HG02885 (cell line): ENCODE results near the gene UBE3D.
A peak's percentile ranks its signal among the peaks of the same experiment; 100 is the strongest.

Experiments used
- ATAC-seq: cut with Tn5 transposase; IDR thresholded peaks from one replicate; pipeline ENCODE4 v1.9.1; 2021; ENCODE audit warnings: mild to moderate bottlenecking; ENCODE audit not compliant: unreplicated experiment, poor library complexity

Gene UBE3D, protein sequence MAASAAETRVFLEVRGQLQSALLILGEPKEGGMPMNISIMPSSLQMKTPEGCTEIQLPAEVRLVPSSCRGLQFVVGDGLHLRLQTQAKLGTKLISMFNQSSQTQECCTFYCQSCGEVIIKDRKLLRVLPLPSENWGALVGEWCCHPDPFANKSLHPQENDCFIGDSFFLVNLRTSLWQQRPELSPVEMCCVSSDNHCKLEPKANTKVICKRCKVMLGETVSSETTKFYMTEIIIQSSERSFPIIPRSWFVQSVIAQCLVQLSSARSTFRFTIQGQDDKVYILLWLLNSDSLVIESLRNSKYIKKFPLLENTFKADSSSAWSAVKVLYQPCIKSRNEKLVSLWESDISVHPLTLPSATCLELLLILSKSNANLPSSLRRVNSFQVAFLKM

DNA sequence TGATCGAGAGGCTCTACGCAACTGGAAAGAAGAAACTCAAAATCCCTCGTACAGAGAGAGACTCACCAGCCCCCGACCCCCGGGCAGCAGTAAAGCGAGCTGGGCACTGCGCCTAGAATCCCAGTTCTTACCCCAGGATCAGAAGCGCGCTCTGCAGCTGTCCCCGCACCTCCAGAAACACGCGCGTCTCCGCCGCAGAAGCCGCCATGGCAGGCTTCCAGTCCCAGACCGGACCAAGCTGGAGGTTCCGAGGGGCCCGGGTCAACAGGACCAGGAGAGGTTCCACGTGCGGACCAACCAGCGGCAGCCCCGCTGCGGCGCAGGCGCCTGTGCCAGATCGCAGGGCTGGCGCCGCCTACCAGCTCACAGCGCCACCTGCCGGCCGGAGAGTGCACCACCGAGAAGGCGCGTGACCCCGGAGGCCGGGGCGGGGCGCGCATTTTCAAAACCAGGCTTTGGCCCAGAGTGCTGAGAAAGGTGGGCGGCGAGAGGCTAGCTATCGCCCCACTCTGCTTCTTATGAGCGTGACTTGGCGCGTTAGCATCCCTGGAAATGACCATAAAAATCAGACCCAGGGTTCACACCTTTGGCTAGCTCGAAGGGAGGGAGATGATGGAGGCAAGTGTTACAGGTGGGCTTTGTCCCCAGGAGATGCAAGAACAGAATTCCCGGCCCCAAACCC lies at the start of gene UBE3D:
Gene UBE3D, minus strand, starts transcription at position 331 of the 682 bp plus-strand sequence. Its CDS starts 123 bp downstream, at position 208.
- peak; percentile 68 for ATAC-seq

DNA sequence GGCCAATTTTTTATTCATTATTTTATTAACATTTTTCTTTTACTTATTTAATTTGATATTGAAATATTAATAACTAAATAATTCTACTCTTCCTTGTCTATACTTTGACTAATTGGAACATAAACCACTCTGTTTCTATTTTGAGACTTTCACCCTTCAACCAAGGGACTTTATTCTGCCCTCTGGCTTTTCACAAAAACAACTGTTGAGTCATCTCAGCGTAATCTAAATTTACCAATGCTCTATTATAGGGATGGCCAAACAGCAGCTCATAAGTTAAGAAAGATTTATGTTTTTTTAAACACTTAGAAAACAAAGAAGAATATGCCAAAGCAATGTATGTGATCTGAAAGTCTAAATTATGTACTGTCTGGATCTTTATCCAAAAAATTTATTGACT lies 48.5 kb upstream of the UBE3D start:
- ATAC-seq, result no peak

- no peak for ATAC-seq
Observed at GRCh38 chr6:83113258-83113657, 47.6 kb upstream of the UBE3D start.

DNA sequence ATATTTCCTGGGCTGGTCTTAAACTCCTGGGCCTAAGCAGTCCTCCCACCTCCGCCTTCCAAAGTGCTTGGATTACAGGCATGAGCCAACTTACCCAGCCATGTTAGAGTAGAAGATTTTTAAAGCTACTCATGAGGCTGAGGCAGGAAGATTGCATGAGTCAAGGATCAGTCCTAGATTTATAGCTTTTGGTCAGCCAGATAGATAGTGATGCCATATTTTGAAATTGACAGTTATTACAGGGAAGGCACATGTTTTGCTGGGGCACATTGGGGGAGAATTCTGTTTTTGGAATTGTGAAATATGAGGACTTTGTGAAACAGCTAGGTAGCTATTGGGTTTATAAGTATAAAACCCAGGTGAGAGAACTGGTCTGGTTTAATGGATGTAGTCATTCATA lies 42.7 kb upstream of the UBE3D start:
- no peak for ATAC-seq

- ATAC-seq, result no peak
Observed at GRCh38 chr6:83098589-83098988, 32.9 kb upstream of the UBE3D start.

DNA sequence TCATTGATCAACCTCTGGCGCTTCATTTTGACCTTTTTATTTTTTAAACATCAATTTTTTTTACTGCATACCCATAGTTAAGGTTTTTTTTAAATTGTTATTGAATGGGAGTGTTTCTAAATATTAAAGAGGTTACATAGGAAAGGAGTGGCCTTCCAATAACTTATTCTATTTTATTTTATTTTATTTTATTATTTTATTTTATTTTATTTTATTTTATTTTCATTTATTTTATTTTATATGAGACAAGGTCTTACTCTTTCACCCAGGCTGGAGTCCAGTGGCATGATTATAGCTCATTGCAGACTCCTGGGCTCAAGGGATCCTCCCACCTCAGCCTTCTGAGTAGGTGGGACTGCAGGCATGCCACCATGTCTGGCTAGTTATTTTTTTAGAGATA lies 32.0 kb upstream of the UBE3D start:
- ATAC-seq, result no peak

DNA sequence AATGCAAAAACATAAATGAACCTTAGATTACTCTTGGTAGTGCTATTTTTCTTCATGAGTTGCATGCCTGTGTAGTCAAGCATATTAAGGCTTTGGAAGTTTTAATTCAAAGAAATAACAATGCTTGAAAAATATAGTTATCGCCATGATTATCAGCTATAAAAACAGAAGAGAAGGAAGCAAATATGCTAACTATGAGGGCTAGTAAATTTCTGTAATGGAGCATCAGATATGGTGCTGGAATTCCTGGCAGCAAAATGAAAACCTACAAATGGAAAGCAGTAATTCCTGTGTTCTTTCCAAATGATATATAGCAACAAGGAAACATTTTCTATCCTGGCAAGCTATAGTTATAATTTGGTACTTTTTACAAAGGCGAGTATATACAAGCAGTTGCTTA lies 31.6 kb upstream of the UBE3D start:
- no peak for ATAC-seq

- ATAC-seq, result no peak
Observed at GRCh38 chr6:83096791-83097190, 31.1 kb upstream of the UBE3D start.

DNA sequence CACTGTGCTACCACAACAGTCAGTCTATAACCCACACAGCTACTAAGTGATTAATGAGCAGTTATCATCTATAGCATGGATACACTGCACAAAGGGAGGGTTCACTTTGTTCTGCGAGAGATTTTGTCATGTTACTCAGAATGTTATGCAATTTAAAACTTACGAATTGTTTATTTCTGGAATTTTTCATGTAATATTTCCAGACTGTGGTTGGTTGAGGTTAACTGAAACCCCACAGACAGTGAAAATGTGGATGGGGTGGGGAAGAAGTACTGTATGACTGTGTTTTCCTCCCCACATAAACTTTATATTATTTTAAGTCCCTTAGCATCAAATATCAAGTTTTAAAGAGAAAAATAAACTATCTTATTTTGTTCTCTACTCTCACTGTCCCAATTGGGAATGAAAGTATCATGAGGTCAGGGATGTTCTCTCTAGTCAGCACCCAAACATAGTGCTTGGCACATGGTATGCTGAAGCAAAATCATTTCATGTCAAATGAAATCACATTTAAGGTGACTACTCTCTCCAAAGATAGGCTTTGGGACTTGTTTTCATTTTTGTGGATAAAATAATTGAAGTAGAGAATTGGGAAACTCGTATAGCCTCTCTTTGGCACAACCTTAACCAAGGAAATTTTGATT lies 27.2 kb upstream of the UBE3D start:
- no peak for ATAC-seq

DNA sequence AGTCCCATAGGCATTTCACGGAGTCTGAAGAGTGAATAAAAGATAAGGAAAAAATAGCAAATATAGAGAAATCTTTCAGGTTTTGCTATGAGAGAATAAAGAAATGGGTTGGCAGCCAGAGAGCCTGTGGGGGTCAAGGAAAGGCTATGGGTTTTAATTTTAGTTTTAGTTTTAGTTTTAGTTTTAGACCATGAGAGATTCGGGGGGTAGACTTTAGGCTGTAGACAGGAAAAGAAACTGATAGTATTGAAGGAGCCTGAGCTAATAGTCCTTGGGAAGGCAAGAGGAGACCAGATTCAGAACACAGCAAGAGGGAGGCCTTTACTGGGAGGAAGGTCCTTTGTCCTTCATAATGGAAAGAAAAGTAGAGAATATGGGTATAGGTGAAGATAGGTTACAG lies 21.1 kb upstream of the UBE3D start:
- ATAC-seq, result peak; percentile 98

- ATAC-seq, result no peak
Observed at GRCh38 chr6:83083476-83083875, 17.8 kb upstream of the UBE3D start.

DNA sequence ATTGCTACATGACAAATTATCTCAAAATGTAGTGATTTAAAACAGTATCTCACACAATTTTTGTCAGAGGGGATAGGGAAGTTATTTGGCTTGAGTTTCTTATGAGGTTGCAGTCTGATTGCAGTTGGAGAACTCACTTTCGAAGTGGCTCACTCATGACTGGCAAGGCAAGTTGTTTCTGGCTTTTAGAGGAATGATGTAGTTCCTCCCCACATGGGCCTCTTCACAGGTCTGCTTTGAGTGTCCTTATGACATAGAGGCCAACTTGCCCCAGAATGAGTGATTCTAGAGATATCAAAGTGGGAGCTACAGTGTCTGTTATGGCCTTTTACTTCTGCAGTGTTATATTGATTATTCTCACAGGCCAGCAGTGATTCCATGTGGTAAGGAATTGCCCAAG lies 8.0 kb upstream of the UBE3D start:
- no peak for ATAC-seq

GRCh38 chr6:83072726-83073125 lies 7.1 kb upstream of the UBE3D start:
- no peak for ATAC-seq

DNA sequence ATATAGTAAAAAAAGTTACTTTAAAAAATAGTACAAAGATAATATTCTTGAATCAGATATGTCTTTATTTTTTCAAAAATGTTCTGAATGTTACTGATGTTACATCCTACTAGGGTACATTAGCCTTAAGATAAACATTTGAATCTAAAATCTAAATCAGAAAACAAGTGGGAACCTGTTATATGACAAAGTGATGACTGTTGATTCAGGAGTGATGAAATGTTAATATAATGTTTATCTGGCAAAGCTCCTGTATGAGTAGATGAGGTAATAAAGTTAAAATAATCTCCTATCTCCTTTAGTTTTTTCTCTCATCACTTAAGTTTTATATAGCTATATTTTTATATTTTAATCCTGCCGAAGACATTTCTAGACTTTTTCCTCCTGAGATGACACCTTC lies 6.1 kb upstream of the UBE3D start:
- no peak for ATAC-seq

- ATAC-seq, result peak; percentile 57
Observed at GRCh38 chr6:83071023-83071422, 5.4 kb upstream of the UBE3D start.

GRCh38 chr6:83069633-83070032 lies 4.0 kb upstream of the UBE3D start:
- ATAC-seq, result no peak

DNA sequence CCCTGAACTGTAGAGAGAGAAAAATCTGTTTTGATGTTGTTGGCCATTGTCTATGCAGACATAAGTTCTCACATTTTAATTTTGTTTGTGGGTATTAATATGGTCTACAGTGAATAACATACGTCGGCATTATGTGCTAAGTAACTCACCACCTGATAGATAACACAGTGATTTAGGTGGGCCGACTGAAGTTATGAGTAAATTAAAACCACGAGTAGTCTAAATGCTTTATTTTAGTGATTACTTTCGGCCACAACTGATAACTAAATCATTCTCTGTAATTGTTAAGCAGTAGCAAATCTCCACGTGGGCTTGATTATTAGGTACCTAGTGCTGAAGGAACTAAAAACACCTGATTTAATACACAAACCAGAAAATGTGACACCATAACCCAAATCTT lies 3.0 kb upstream of the UBE3D start:
- ATAC-seq, result no peak

- peak; percentile 81 for ATAC-seq
Observed at GRCh38 chr6:83067448-83068439, 2.1 kb upstream of the UBE3D start, which contains the start of gene DOP1A. TSS of gene DOP1A (plus strand) at chr6:83067671. CDS start at chr6:83096978, 29,307 bp downstream.

- ATAC-seq, result no peak
Observed at GRCh38 chr6:83062225-83062624, 3.4 kb downstream of the UBE3D start.

DNA sequence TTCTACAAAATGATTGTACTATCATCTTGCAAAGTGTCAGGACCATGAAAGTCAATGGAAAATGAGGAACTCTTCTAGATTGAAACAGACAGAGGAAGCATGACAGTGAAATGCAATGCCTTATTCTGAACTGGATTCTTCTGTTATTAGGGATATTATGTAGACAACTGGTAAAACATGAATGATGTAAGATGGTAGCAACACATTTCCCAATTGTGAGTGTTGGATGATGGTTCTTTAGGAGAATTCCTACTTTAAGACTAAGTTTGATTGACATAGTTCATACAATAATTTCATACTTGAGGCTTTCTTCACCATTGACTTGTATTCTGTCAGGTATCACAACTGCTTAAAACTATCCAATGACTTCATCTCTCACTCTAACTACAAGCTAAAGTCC lies 4.5 kb downstream of the UBE3D start:
- ATAC-seq, result no peak
